HFFc6 (cell line): ENCODE data around the gene WDR1. TPM values are rescaled to one million over a fixed set of nuclear protein-coding genes. Genes with fewer than 3 reads are reported as not detected.
"Not testable (repeated sequence)": the region's sequence is repeated elsewhere in the genome, so short reads cannot be mapped to it uniquely, and the experiment has no call there.

Experiments
- DNase-seq: peaks from one replicate; pipeline ENCODE4 v3.0.0-alpha.2; 2018
- H3K27ac Mint-ChIP-seq: 2 replicates; pipeline ENCODE4 v1.8.0; 2020; ENCODE audit warnings: mild to moderate bottlenecking, mixed read lengths
- H3K27me3 Mint-ChIP-seq: 2 replicates; pipeline ENCODE4 v1.8.0; 2021; ENCODE audit warnings: mild to moderate bottlenecking, moderate library complexity, mixed read lengths; ENCODE audit not compliant: insufficient read depth
- H3K36me3 Mint-ChIP-seq: 2 replicates; pipeline ENCODE4 v1.8.0; 2021; ENCODE audit warnings: low read depth, mixed read lengths
- H3K4me1 Mint-ChIP-seq: 2 replicates; pipeline ENCODE4 v1.8.0; 2020; ENCODE audit warnings: low read depth, mixed read lengths
- H3K4me3 Mint-ChIP-seq: 2 replicates; pipeline ENCODE4 v1.8.0; 2020; ENCODE audit warnings: mild to moderate bottlenecking, moderate library complexity, mixed read lengths
- H3K9me3 Mint-ChIP-seq: 2 replicates; pipeline ENCODE4 v1.8.0; 2020; ENCODE audit warnings: mild to moderate bottlenecking, mixed read lengths
- total RNA-seq, 6 experiments: library from RNA; stranded (reverse); fragmentation: NEBNext Ultra II Directional; extraction: Animal tissue kit (Norgen Biotek cat#: 25700); gene quantifications; 2 replicates in 1 of 6; 3 replicates in 5 of 6; pipeline ENCODE4 v1.2.3, GENCODE V29; 2021
- TF ChIP-seq, protein P1 (sequence below): fragments of 200-600 bp; sonication (generic); IDR thresholded peaks from 2 replicates; pipeline ENCODE4 v1.5.0; 2021; ENCODE audit warnings: antibody characterized with exemption, mild to moderate bottlenecking

Gene WDR1
- total RNA-seq, 6 experiments from 2014 or later, result 720 to 838 (median 782) TPM

DNA sequence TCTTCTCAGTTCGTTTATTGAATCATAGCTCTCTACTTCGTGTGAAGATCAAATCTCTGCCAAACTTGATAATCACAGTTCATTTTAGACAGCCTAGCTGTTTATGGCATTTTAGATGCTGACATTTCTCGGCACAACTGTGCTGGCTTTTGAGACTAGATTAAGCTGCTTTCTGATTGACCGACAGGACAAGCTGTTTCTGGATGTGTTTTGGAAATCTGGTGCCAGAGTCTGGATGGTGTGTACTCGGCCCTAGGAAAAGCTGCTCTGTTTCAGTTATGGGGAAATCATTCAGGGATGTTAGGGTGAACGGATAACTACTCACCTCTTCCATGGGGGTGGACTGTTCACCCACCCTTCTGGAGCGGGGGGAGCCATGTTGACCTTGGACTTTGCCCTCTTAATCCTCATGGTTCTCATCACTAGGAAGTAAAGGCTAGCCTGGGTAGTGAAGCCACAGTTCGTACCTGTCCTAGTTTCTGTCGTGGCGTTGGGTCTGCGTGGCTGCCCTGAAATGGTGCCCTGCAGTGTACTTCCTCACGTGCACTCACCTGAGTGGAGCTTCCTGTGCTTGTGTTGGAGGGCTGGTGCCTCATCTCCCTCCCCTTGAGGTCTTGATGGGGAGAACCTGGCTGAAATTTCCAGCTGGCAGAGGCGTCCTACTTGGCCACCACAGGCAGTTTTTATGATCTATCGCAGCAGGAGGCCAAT lies 13.7 kb upstream of the WDR1 start:
- H3K27me3 Mint-ChIP-seq, result peaks cover 61% of the 10 kb centered on the region
- H3K4me1 Mint-ChIP-seq, result peaks cover 12% of the 10 kb centered on the region; the same call in 1 of the 2 replicates
- no peak overlapping the region for H3K27ac Mint-ChIP-seq

GRCh38 chr4:10129196-10130177 lies 12.9 kb upstream of the WDR1 start:
- Mint-ChIP-seq H3K4me3 (no peak overlapping the region), H3K9me3 (no peaks in the 10 kb centered on the region), H3K27ac (no peak overlapping the region), H3K27me3 (peaks cover 57% of the 10 kb centered on the region), H3K4me1 (peaks cover 12% of the 10 kb centered on the region; the same call in 1 of the 2 replicates), H3K36me3 (no peaks in the 10 kb centered on the region)
- TF ChIP-seq, protein P1, sequence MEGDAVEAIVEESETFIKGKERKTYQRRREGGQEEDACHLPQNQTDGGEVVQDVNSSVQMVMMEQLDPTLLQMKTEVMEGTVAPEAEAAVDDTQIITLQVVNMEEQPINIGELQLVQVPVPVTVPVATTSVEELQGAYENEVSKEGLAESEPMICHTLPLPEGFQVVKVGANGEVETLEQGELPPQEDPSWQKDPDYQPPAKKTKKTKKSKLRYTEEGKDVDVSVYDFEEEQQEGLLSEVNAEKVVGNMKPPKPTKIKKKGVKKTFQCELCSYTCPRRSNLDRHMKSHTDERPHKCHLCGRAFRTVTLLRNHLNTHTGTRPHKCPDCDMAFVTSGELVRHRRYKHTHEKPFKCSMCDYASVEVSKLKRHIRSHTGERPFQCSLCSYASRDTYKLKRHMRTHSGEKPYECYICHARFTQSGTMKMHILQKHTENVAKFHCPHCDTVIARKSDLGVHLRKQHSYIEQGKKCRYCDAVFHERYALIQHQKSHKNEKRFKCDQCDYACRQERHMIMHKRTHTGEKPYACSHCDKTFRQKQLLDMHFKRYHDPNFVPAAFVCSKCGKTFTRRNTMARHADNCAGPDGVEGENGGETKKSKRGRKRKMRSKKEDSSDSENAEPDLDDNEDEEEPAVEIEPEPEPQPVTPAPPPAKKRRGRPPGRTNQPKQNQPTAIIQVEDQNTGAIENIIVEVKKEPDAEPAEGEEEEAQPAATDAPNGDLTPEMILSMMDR, result no peak
- DNase-seq, result no peak

More for the DNA sequence above, 13.7 kb upstream of the WDR1 start:
- DNase-seq, result no peak
- Mint-ChIP-seq H3K4me3 (no peak overlapping the region), H3K36me3 (no peaks in the 10 kb centered on the region), H3K9me3 (no peaks in the 10 kb centered on the region)
- TF ChIP-seq, protein P1, result no peak

- Mint-ChIP-seq H3K4me3 (no peak overlapping the region), H3K9me3 (no peaks in the 10 kb centered on the region), H3K27me3 (peaks cover 53% of the 10 kb centered on the region), H3K27ac (no peak overlapping the region), H3K4me1 (peaks cover 14% of the 10 kb centered on the region; the same call in 1 of the 2 replicates), H3K36me3 (no peaks in the 10 kb centered on the region)
- no peak for DNase-seq
- TF ChIP-seq, protein P1, result no peak
These were observed 12.2 kb upstream of the WDR1 start for GRCh38 chr4:10128761-10129160.

DNA sequence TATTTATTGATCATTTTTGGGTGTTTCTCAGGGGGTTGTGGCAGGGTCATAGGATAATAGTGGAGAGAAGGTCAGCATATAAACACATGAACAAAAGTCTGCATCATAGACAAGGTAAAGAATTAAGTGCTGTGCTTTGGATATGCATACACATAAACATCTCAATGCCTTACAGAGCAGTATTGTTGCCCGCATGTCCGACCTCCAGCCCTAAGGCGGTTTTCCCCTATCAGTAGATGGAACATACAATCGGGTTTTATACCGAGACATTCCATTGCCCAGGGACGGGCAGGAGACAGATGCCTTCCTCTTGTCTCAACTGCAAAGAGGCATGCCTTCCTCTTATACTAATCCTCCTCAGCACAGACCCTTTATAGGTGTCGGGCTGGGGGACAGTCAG lies 10.9 kb upstream of the WDR1 start:
- not testable (repeated sequence) for H3K4me3 Mint-ChIP-seq, H3K36me3 Mint-ChIP-seq, H3K27ac Mint-ChIP-seq, DNase-seq, H3K9me3 Mint-ChIP-seq
- Mint-ChIP-seq H3K27me3 (peaks cover 42% of the 10 kb centered on the region), H3K4me1 (peaks cover 18% of the 10 kb centered on the region; the same call in 1 of the 2 replicates)

DNA sequence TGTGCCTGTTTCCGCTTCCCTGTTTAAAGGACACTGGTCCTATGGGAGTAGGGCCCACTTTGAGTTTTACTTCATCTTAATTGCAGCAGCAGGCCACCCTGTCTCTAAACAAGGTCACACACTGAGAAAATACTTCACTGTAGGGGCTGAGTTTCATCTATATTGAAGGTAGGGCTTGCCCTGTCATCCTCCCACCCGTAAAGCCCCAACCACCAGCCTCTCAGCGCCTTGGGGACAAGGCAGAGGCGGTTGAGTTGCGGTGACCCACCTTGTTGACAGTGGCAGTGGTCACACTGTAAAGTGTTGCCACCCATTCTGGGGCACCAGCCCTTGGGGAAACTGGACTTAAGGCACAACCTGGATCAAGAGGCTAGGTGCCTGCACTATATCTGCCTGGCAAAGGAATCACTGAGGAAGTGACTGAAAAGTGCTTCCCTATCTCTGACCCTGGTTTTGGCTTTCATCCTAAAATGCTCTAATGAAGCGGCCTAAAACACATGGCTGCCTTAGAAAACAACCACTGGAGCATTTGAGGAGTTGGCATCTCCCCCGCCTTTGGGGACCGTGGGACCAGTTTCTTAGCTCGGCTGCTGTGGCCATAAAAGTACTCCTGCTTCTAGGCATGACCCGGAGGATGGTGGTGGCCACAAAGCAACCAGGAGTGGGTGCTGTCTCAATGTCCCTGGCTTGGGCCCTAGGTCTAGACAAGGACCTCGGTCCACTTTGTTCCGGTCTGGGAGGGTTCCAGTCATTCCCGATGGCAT lies 7.8 kb upstream of the WDR1 start:
- H3K27ac Mint-ChIP-seq, result no peak overlapping the region
- H3K27me3 Mint-ChIP-seq, result peaks cover 30% of the 10 kb centered on the region

More for the DNA sequence above, 7.8 kb upstream of the WDR1 start:
- DNase-seq, result no peak
- Mint-ChIP-seq H3K4me1 (peaks cover 13% of the 10 kb centered on the region; the same call in 1 of the 2 replicates), H3K36me3 (no peaks in the 10 kb centered on the region), H3K9me3 (no peaks in the 10 kb centered on the region), H3K4me3 (no peak overlapping the region)
- TF ChIP-seq, protein P1, result no peak
